SK-N-SH (cell line): Measurements from ENCODE around the gene HOXA4.

ENCODE experiments used
- CHD2 ChIP-seq: fragments of 150-350 bp; IDR thresholded peaks from 2 replicates; pipeline ENCODE4 v1.6.1; 2018; ENCODE audit warnings: low read length; ENCODE audit not compliant: partially characterized antibody
- CTCF ChIP-seq: fragments of 200-600 bp; sonication (generic); IDR thresholded peaks from 2 replicates; pipeline ENCODE4 v1.6.1; 2017; ENCODE audit warnings: antibody characterized with exemption, mild to moderate bottlenecking, moderate library complexity
- FOSL2 ChIP-seq: IDR thresholded peaks from 2 replicates; pipeline ENCODE4 v1.4.0; 2012; ENCODE audit warnings: low read depth, mild to moderate bottlenecking, moderate library complexity, borderline replicate concordance
- GATA2 ChIP-seq: sonication (generic); formaldehyde crosslinking; IDR thresholded peaks from 2 replicates; pipeline ENCODE4 v1.5.0; 2020; ENCODE audit warnings: mild to moderate bottlenecking, missing genetic modification reagents
- MAX ChIP-seq: IDR thresholded peaks from 2 replicates; pipeline ENCODE4 v1.4.0; 2012; ENCODE audit warnings: low read depth
- MXI1 ChIP-seq: IDR thresholded peaks from 2 replicates; pipeline ENCODE4 v1.6.1; 2012; ENCODE audit warnings: mild to moderate bottlenecking, low read depth, low read length, improper control_type of control experiment
- NFIC ChIP-seq: IDR thresholded peaks from 2 replicates; pipeline ENCODE4 v1.4.0; 2012; ENCODE audit warnings: borderline replicate concordance
- NRF1 ChIP-seq: IDR thresholded peaks from 2 replicates; pipeline ENCODE4 v1.6.1; 2012; ENCODE audit warnings: low read depth, mild to moderate bottlenecking, low read length
- POLR2AphosphoS5 ChIP-seq: IDR thresholded peaks from 2 replicates; pipeline ENCODE4 v1.6.1; 2012; ENCODE audit warnings: low read depth, low read length
- RCOR1 ChIP-seq: fragments of 150-350 bp; IDR thresholded peaks from 2 replicates; pipeline ENCODE4 v1.6.1; 2017; ENCODE audit warnings: antibody characterized with exemption, low read length
- TEAD4 ChIP-seq: IDR thresholded peaks from 2 replicates; pipeline ENCODE4 v1.4.0; 2012; ENCODE audit warnings: mild to moderate bottlenecking, borderline replicate concordance; ENCODE audit not compliant: insufficient read depth

GRCh38 chr7:27106901-27107240 lies 23.7 kb downstream of the HOXA4 start:
- no peak for TF ChIP-seq FOSL2
- no peak for TF ChIP-seq MXI1
- TF ChIP-seq NRF1 = no peak
- TF ChIP-seq MAX = no peak
- TF ChIP-seq CTCF = no peak
- no peak for TF ChIP-seq NFIC
- no peak for TF ChIP-seq POLR2AphosphoS5
- TF ChIP-seq RCOR1 = no peak
- TF ChIP-seq GATA2 (CRISPR knock-in tag) = no peak
- TF ChIP-seq CHD2 = no peak
- no peak for TF ChIP-seq TEAD4
